Lower leg skin (tissue), 3 donors: ENCODE data around the gene DMD.

Experiments used
- CTCF ChIP-seq, 3 donors: fragments of 450-650 bp; IDR thresholded peaks; one replicate each; pipeline ENCODE4 v1.5.1; 2016; ENCODE audit warnings: antibody characterized with exemption in 3 of 3, mild to moderate bottlenecking in 3 of 3, moderate library complexity in 2 of 3
- POLR2A ChIP-seq, 2 donors: fragments of 450-650 bp; IDR thresholded peaks; one replicate each; pipeline ENCODE4 v1.6.1; 2016 to 2017; ENCODE audit warnings: antibody characterized with exemption in 2 of 2, mild to moderate bottlenecking in 1 of 2, moderate library complexity in 1 of 2

- TF ChIP-seq CTCF (IDR thresholded peaks at IDR 0.05) (no peak), POLR2A (IDR thresholded peaks at IDR 0.05) (no peak)
Measured at GRCh38 chrX:31717474-31717873, 1493.9 kb downstream of the DMD start.
